Activated naive CD8-positive, alpha-beta T cell treated with anti-CD3 and anti-CD28 coated beads, Interleukin-2, amount 10 ng/mL, durations not matched to agents 7 days and 5 days (primary cell): ENCODE data around the gene TRIP13. TPM values are rescaled to one million over a fixed set of nuclear protein-coding genes. Genes with fewer than 3 reads are reported as not detected.

Experiments used
- ATAC-seq: fragments of 150-1000 bp; cut with Tn5 transposase; one replicate; pipeline ENCODE4 v1.10.0; 2021; ENCODE audit warnings: low read depth, moderate library complexity
- POLR2A ChIA-PET: fragments of 350-600 bp; sonication (Branson Sonifier 250); formaldehyde crosslinking; loops from one replicate; lab custom pipeline; 2021; ENCODE audit warnings: antibody characterized with exemption; lab: Charles Lee
- DNase-seq: peaks from one replicate; pipeline ENCODE4 v3.0.0; 2021
- H3K27ac Mint-ChIP-seq: one replicate; pipeline ENCODE4 v1.8.0; 2022; ENCODE audit warnings: mild to moderate bottlenecking, mixed read lengths
- H3K27me3 Mint-ChIP-seq: one replicate; pipeline ENCODE4 v1.8.0; 2022; ENCODE audit warnings: mild to moderate bottlenecking, moderate library complexity, mixed read lengths
- H3K36me3 Mint-ChIP-seq: one replicate; pipeline ENCODE4 v1.8.0; 2021; ENCODE audit warnings: mild to moderate bottlenecking, mixed read lengths
- H3K4me1 Mint-ChIP-seq: one replicate; pipeline ENCODE4 v1.8.0; 2021; ENCODE audit warnings: mixed read lengths
- H3K4me3 Mint-ChIP-seq: one replicate; pipeline ENCODE4 v1.8.0; 2022; ENCODE audit warnings: mild to moderate bottlenecking, moderate library complexity, mixed read lengths
- H3K9me3 Mint-ChIP-seq: one replicate; pipeline ENCODE4 v1.8.0; 2021; ENCODE audit warnings: mixed read lengths
- total RNA-seq, 2 experiments: library from RNA; stranded (reverse); gene quantifications; one replicate each; pipeline ENCODE4 v1.2.3, GENCODE V29; 2021

The TRIP13 gene
- total RNA-seq, 2 experiments from 2014 or later = 18.3 to 20.9 TPM

DNA sequence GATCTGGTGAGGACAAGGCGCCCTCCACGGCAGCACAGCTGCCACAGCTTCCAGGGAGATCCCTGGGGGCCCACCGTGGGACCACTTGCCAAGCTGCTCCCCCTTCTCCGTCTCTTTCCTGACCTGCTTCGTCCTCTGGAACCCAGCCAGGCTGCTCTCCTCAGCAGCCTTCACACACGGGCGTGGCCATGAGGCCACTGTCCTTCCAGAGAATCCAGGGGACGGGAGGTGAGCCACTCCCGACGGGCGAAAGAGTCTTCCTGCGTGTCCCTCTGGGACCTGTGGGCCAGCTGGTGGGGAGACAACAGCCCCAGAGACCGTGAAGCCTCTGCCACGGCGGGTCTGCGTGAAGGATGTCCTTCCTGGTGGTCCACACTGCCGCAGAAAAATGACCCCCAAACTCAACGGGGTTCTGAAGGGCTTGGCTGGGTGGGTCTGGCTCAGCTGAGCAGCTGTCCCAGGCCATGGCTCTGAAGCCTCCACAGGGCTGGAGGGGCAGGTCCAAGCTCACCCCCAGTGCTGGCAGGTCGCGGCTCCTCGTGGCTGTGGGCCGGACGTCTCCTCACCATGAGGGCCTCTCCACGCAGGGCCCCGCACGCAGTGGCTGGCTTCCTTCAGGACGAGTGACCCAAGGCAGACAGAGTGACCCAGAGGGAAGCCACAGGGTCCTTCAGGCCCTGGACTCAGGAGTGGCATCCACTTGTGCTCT, 68.5 kb downstream of the TRIP13 start:
- ATAC-seq = no peak
- Mint-ChIP-seq H3K36me3 (no peaks in the 10 kb centered on the region), H3K27ac (no peak overlapping the region), H3K9me3 (no peaks in the 10 kb centered on the region), H3K4me1 (peaks cover 42% of the 10 kb centered on the region), H3K4me3 (no peak overlapping the region), H3K27me3 (peaks cover 6% of the 10 kb centered on the region)
- POLR2A ChIA-PET = no interaction called here
- DNase-seq = no peak

DNA sequence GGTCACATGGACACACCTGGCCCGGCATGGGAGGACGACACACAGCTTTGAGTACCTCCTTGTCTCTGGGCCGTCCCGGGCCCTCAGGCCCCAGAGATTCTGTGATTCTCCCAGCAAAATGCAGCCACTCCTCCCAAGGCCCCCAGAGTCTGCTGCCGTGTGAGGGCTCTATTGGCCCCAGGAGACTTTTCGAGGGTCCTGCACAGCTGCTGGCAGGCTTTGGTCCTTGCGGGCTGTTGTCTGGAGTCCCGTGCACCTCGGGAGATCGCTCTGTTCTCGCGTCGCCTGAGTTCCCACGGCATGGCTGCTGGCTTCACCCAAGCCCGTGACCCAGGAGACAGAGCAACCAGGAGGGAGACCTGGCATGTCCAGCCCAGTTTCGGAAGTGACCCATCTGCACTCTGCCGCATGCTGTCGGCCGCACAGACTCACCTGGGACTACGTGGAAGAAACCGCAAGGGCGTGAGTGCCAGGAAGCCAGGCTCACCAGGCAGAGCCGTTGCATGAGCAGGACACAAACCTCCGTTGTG, 69.1 kb downstream of the TRIP13 start:
- H3K27ac Mint-ChIP-seq = peak overlapping the region; percentile 51
- peaks cover 8% of the 10 kb centered on the region for H3K27me3 Mint-ChIP-seq
- POLR2A ChIA-PET = no interaction called here
- ATAC-seq (no peak), DNase-seq (no peak)
- H3K4me3 Mint-ChIP-seq = no peak overlapping the region
- peaks cover 39% of the 10 kb centered on the region for H3K4me1 Mint-ChIP-seq
- no peaks in the 10 kb centered on the region for H3K36me3 Mint-ChIP-seq
- no peaks in the 10 kb centered on the region for H3K9me3 Mint-ChIP-seq

DNA sequence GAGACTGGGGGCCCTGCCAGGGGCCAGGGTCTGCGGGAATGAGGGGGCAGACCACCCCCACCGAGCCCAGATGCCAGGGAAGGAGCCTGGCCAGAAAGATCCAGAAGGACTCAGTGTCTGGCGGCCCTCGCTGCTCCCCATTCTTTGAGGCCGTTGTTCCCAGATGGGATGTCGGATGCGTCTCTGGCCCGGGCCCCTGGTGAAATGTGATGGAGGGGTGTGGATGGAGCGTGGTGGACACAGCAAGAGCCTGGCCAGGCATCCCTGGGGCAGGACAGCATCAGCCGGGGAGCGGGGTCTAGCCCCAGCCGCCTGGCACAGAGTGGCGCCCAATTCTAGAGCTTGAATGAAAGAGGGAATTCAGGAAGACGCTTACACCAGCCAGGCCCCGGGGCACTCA, 69.7 kb downstream of the TRIP13 start:
- H3K27me3 Mint-ChIP-seq = peaks cover 10% of the 10 kb centered on the region
- H3K36me3 Mint-ChIP-seq = no peaks in the 10 kb centered on the region
- ATAC-seq (no peak), DNase-seq (no peak)
- POLR2A ChIA-PET = no interaction called here
- H3K9me3 Mint-ChIP-seq = no peaks in the 10 kb centered on the region
- no peak overlapping the region for H3K27ac Mint-ChIP-seq
- no peak overlapping the region for H3K4me3 Mint-ChIP-seq
- peaks cover 35% of the 10 kb centered on the region for H3K4me1 Mint-ChIP-seq

DNA sequence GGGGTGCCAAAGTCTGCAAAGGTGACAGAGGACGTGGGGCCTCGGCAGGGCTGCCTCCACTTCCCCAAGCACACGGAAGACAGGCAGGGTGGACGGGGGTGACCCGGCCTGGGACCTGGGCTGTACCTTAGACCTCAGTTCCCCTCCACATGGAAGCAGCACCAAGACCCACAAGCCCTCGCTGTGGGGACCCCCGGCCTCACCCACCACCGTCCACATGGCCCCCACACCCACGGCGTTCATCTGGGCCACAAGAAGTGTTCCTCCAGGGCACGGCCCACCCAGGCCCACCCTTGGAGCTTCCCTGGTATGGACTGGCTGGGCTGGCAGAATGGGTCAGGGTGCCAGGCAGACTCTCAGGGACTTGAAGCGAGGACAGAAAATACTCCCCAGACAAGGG, 70.1 kb downstream of the TRIP13 start:
- no peak overlapping the region for H3K4me3 Mint-ChIP-seq
- H3K27ac Mint-ChIP-seq = peak overlapping the region; percentile 98
- peaks cover 14% of the 10 kb centered on the region for H3K27me3 Mint-ChIP-seq
- no peak for DNase-seq
- peaks cover 31% of the 10 kb centered on the region for H3K4me1 Mint-ChIP-seq
- no peaks in the 10 kb centered on the region for H3K9me3 Mint-ChIP-seq
- no peaks in the 10 kb centered on the region for H3K36me3 Mint-ChIP-seq
- POLR2A ChIA-PET = no interaction called here
- no peak for ATAC-seq

DNA sequence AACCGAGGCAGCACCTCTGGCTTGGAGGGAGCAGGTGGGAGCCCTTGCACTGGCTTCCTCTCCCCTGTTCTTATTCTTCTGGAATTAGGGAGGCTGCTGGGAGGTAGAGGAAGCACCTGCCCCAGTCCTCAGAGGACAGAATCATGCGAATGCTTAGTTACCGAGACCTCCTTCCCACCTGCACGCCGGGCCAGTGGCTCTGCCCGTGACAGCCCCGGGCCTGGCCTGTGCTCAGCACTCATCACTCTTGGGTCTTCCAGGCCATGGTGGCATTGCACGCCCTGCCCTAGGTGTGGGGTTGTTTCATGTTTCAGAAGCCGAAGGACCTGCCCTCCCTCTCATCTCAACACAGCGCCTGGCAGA, 70.6 kb downstream of the TRIP13 start:
- POLR2A ChIA-PET = interaction anchor here (1.0 to 1.2 kb wide), 2 partner anchors 26 to 35 kb away, joined by 3 to 5 read pairs; no protein-coding TSS in a partner anchor
- no peak for DNase-seq
- Mint-ChIP-seq H3K36me3 (no peaks in the 10 kb centered on the region), H3K27me3 (peaks cover 19% of the 10 kb centered on the region), H3K4me1 (peaks cover 28% of the 10 kb centered on the region), H3K9me3 (no peaks in the 10 kb centered on the region), H3K4me3 (peak overlapping the region; percentile 81), H3K27ac (peak overlapping the region; percentile 98)
- ATAC-seq = peak; percentile 38

DNA sequence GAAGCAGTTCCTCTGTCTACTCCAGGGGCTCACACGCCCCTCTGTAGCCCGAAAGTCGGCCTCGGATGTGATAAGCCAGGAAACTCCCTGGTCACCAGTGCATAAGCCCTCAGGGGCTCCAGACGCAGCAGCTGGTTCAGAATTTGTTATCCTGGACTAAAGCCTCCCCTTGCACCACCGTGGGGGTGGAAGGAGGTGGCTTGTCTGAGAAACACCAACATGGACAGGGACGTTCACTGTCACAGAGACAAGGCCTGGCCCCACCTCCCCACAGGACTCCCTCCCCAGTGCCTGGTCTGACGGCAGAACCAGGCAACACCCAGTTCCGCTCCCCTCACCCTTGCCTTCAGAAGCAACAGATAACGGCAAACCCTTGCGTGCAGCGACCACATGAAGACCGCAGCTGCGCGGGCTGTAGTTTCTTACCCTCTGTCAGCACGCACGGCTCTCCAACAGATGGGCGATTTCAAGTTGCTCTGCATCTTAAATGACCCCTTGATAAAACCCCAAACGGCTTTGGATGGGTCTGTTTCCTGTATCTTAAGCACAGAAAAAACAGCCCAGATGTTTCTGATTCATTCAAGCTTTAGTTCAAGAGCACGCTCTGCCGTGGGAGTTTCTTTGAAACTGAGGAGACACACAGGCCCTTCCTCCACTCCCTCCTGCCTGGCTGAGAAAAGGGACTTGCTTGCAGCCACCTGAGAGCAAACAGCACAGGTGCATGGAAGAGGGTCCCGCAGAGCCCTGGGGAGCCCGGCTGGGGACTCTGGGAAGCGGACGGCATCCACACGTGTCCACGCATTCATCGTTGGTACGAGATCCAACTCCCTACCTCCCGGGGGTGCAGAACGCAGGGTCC, 71.2 kb downstream of the TRIP13 start:
- peak; percentile 93 for ATAC-seq
- peak; percentile 76 for DNase-seq
- Mint-ChIP-seq H3K27me3 (peaks cover 25% of the 10 kb centered on the region), H3K4me1 (peaks cover 33% of the 10 kb centered on the region), H3K27ac (peak overlapping the region; percentile 98), H3K36me3 (no peaks in the 10 kb centered on the region), H3K4me3 (peak overlapping the region; percentile 81), H3K9me3 (no peaks in the 10 kb centered on the region)
- POLR2A ChIA-PET = interaction anchor here (1.0 to 1.2 kb wide), 2 partner anchors 26 to 34 kb away, joined by 3 to 5 read pairs; no protein-coding TSS in a partner anchor

DNA sequence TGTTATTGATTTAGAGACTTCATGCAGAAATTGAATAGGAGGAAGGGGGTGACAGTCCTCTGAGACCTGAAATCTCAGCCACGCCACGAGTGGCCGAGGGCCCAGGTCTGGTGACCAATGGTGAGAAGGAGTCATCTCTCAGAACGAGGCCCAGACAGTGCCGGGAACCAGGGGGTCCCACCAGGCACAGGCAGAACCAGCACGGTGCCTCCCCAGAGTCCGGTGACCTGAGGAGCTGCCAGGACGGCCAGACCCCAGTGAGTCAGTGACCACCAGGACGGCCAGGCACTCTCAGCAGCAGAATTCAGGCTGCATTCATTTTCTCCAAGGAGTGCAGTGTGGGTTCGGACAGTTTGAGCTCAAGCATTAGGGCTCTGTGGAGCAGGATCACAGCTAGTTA, 72.1 kb downstream of the TRIP13 start:
- POLR2A ChIA-PET = no interaction called here
- peak overlapping the region; percentile 81 for H3K4me3 Mint-ChIP-seq
- peaks cover 2% of the 10 kb centered on the region for H3K36me3 Mint-ChIP-seq
- no peaks in the 10 kb centered on the region for H3K9me3 Mint-ChIP-seq
- ATAC-seq = no peak
- no peak for DNase-seq
- peaks cover 41% of the 10 kb centered on the region for H3K4me1 Mint-ChIP-seq
- peak overlapping the region; percentile 98 for H3K27ac Mint-ChIP-seq
- H3K27me3 Mint-ChIP-seq = peaks cover 35% of the 10 kb centered on the region

DNA sequence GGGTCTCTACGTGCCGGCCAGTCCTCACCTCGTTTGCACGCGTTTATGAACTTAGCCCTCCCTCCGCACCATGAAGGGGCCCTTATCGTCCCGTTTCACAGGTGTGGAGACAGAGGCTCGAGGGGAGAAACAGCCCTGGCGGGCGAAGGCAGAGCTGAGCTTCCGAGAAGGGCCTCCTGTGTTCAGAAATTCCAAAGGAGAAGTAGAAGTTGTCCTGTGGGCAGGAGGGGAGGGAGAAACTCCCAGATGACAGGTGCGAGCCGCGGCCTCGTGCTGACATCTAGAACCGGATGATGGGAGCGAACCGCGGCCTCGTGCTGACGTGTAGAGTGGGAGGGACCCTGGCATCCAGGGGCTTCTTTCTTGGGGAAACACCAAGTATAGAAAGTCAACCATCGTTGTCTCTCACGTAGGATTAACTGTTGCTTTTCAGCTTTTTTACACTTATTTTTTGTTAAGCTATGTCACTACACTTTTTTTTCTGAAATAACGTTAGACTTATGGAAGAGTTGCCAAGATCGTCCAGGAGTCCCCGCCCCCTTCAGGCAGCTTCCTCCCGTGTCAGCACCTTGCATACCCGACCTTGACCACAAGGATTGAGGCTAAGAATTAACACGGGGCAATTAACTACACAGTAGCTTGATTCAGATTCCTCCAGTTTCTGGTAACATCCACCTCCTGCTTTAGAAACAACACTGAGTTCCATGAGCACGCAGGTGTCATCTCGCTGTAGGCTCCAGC, 73.1 kb downstream of the TRIP13 start:
- ATAC-seq (no peak), DNase-seq (peak; percentile 26)
- H3K9me3 Mint-ChIP-seq = no peaks in the 10 kb centered on the region
- H3K27ac Mint-ChIP-seq = no peak overlapping the region
- POLR2A ChIA-PET = no interaction called here
- H3K27me3 Mint-ChIP-seq = peaks cover 44% of the 10 kb centered on the region
- no peak overlapping the region for H3K4me3 Mint-ChIP-seq
- H3K36me3 Mint-ChIP-seq = peaks cover 2% of the 10 kb centered on the region
- H3K4me1 Mint-ChIP-seq = peaks cover 38% of the 10 kb centered on the region

DNA sequence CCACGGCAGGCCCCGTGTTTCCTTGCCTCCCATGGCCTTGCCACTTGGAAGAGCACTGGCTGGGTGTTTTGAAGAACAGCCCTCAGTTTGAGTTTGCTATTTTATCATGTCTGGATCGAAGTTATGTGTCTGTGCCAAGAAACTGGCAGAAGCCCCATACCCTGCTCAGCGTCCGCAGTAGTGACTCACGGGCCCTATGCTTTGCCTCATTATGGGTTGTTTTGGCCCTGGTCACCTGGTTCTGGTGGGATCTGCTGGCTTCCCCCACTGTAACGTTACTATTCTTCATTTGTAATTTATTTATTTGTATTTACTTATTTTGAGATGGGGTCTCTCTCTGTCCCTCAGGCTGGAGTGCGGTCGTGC, 73.6 kb downstream of the TRIP13 start:
- Mint-ChIP-seq H3K27me3 (peaks cover 50% of the 10 kb centered on the region), H3K27ac (no peak overlapping the region), H3K4me1 (peaks cover 38% of the 10 kb centered on the region), H3K9me3 (no peaks in the 10 kb centered on the region), H3K4me3 (no peak overlapping the region), H3K36me3 (peaks cover 3% of the 10 kb centered on the region)
- DNase-seq = no peak
- POLR2A ChIA-PET = no interaction called here
- ATAC-seq = no peak

DNA sequence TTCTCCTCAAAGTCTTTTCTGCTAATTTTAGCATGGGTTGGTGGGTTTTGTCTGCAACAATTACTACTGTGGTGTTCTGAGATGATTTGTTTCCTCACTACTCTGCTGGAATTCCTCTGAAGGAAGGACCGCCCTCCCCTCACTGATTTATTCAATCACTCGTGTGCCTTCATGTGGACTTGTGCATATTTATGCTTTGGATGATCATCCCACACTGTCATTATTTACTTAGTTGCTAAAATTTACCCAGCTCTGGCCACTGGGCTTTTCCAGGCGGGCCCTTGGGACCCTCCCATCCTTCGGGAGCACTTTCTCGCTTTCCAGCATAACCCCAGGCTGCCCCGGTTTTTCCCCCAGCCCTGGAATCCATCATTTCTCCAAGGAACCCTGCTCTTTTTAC, 74.3 kb downstream of the TRIP13 start:
- peaks cover 38% of the 10 kb centered on the region for H3K4me1 Mint-ChIP-seq
- DNase-seq = no peak
- ATAC-seq = no peak
- peaks cover 55% of the 10 kb centered on the region for H3K27me3 Mint-ChIP-seq
- no peak overlapping the region for H3K27ac Mint-ChIP-seq
- POLR2A ChIA-PET = no interaction called here
- peaks cover 2% of the 10 kb centered on the region for H3K9me3 Mint-ChIP-seq
- peaks cover 3% of the 10 kb centered on the region for H3K36me3 Mint-ChIP-seq
- no peak overlapping the region for H3K4me3 Mint-ChIP-seq

Other genes starting within 250 kb of the TRIP13 start
- gene TPPP, start 199.5 kb upstream of the TRIP13 start, total RNA-seq = under 1 TPM; 0.40 to 0.55 TPM
- 1 to 10 TPM; 2.0 to 2.4 TPM for gene ZDHHC11B, start 108.2 kb upstream of the TRIP13 start, total RNA-seq
- 10 to 100 TPM; 10.2 to 12.8 TPM for gene ZDHHC11, start 41.9 kb upstream of the TRIP13 start, total RNA-seq
- 10 to 100 TPM; 63.5 to 65.6 TPM for gene BRD9, start 83 bp upstream of the TRIP13 start, total RNA-seq
- gene NKD2, start 115.9 kb downstream of the TRIP13 start, total RNA-seq = under 1 TPM; 0.23 to 0.36 TPM
- 10 to 100 TPM; 31.5 to 37.5 TPM for gene SLC12A7, start 219.2 kb downstream of the TRIP13 start, total RNA-seq